Peyer's patch (tissue), 4 donors: ENCODE results near the gene LIPM.

Experiments used
- CTCF ChIP-seq, 6 experiments: fragments of 450-650 bp in 4 of 6; fragments of 200-600 bp in 2 of 6; sonication (generic) in 1 of 6; IDR thresholded peaks; one replicate each; pipeline ENCODE4 v1.5.1; 2017 to 2019; ENCODE audit warnings: antibody characterized with exemption in 6 of 6, mild to moderate bottlenecking in 3 of 6, moderate library complexity in 1 of 6
- POLR2A ChIP-seq, 2 donors: fragments of 450-650 bp; IDR thresholded peaks; one replicate each; pipeline ENCODE4 v1.5.1; 2017; ENCODE audit warnings: antibody characterized with exemption in 2 of 2, mild to moderate bottlenecking in 2 of 2, moderate library complexity in 2 of 2

GRCh38 chr10:88826388-88826787 is 23.9 kb downstream of the LIPM start:
- TF ChIP-seq CTCF (IDR thresholded peaks at IDR 0.05) (no peak), POLR2A (IDR thresholded peaks at IDR 0.05) (no peak)
